ENCODE measurements around the gene HSF2BP. TPM values are rescaled to one million over a fixed set of nuclear protein-coding genes. Genes with fewer than 3 reads are reported as not detected.

HSF2BP gene
- polyA plus RNA-seq, 1 donor from 2014 or later: 0.89 TPM

DNA sequence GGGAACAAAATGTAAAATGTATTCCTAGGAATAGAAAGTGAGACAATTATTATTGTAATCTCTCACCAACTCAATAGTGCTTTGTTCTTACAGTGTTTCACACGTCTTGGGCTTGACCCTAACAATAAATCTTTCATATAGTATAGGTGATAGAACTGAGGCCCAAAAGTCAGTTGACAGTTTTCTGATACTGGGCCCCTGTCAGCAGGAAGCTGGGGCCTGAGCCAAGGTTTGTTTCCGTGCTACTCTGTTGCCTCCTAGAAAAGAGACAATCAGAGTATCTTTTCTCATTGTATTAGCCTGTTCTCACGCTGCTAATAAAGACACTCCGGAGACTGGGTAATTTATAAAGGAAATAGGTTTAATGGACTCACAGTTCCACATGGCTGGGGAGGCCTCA lies 5.1 kb upstream of the HSF2BP start:
- H3K4me2 ChIP-seq (ENCODE audit: low read length): no peak overlapping the region
- H3F3A ChIP-seq (ENCODE audit: insufficient read depth, low read length, poor library complexity, severe bottlenecking): no peaks in the 10 kb centered on the region
- H3K9me2 ChIP-seq (ENCODE audit: insufficient read depth, low read length): no peaks in the 10 kb centered on the region
- H2AFZ ChIP-seq (ENCODE audit: low read depth, low read length): no peak overlapping the region
- H3K9ac ChIP-seq (ENCODE audit: low read length): no peak overlapping the region
- H3K27ac ChIP-seq (ENCODE audit: low read length): no peak overlapping the region
- no peaks in the 10 kb centered on the region for H3K36me3 ChIP-seq (ENCODE audit: insufficient read depth, low read length)
- H3K79me2 ChIP-seq (replicated peaks; ENCODE audit: insufficient read depth, low read length): peaks cover 48% of the 10 kb centered on the region
- TF ChIP-seq POLR2AphosphoS5 (IDR thresholded peaks at IDR 0.05): no peak
- H3K9me3 ChIP-seq (ENCODE audit: low read length): no peaks in the 10 kb centered on the region
- no peaks in the 10 kb centered on the region for H4K20me1 ChIP-seq (ENCODE audit: insufficient read depth)
- no peak overlapping the region for H3K4me3 ChIP-seq (ENCODE audit: low read length)
- H3K27me3 ChIP-seq (ENCODE audit: insufficient read depth, low read depth, low read length): no peaks in the 10 kb centered on the region

GRCh38 chr21:43663033-43663432 lies 3.7 kb upstream of the HSF2BP start:
- no peaks in the 10 kb centered on the region for H3K27me3 ChIP-seq (ENCODE audit: insufficient read depth, low read depth, low read length)
- H2AFZ ChIP-seq (ENCODE audit: low read depth, low read length): no peak overlapping the region
- H3K4me2 ChIP-seq (ENCODE audit: low read length): no peak overlapping the region
- H3F3A ChIP-seq (ENCODE audit: insufficient read depth, low read length, poor library complexity, severe bottlenecking): no peaks in the 10 kb centered on the region
- H3K9me3 ChIP-seq (ENCODE audit: low read length): no peaks in the 10 kb centered on the region
- H3K79me2 ChIP-seq (replicated peaks; ENCODE audit: insufficient read depth, low read length): peaks cover 48% of the 10 kb centered on the region
- TF ChIP-seq REST (IDR thresholded peaks at IDR 0.05; ENCODE audit: borderline replicate concordance): no peak
- TF ChIP-seq EP300 (conservative IDR thresholded peaks at IDR 0.05; ENCODE audit: poor library complexity, severe bottlenecking): no peak
- no peak overlapping the region for H3K4me3 ChIP-seq (ENCODE audit: low read length)
- H3K27ac ChIP-seq (ENCODE audit: low read length): no peak overlapping the region
- H4K20me1 ChIP-seq (ENCODE audit: insufficient read depth): no peaks in the 10 kb centered on the region
- no peaks in the 10 kb centered on the region for H3K36me3 ChIP-seq (ENCODE audit: insufficient read depth, low read length)
- H3K9ac ChIP-seq (ENCODE audit: low read length): no peak overlapping the region
- no peaks in the 10 kb centered on the region for H3K9me2 ChIP-seq (ENCODE audit: insufficient read depth, low read length)

DNA sequence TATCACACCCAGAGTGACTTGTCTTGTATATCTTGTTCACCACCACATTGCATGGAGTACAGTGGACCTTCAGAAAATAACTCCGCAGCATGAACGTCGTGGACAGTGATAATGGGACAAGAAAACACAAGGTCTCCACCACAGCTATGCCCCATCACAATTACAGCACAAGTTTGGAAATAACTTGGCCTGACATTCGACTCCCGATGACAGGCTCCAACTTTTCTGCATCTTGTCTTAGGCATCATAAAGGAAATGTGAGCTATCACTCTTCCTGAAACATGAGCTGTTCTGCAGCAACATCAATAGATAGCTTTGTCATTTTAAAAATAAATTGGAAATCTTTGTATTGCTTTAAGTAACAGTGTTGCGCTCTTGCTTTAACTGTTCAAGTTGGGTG lies 3.0 kb upstream of the HSF2BP start:
- TF ChIP-seq SMC3 (conservative IDR thresholded peaks at IDR 0.05; ENCODE audit: poor library complexity) (no peak), RAD21 (conservative IDR thresholded peaks at IDR 0.05) (no peak), REST (IDR thresholded peaks at IDR 0.05; ENCODE audit: borderline replicate concordance) (no peak), EZH2 (IDR thresholded peaks at IDR 0.05; ENCODE audit: borderline replicate concordance, insufficient read depth, low read length, poor library complexity, severe bottlenecking) (no peak)
- no peaks in the 10 kb centered on the region for H3K9me2 ChIP-seq (ENCODE audit: insufficient read depth, low read length)
- no peak overlapping the region for H3K4me2 ChIP-seq (ENCODE audit: low read length)
- H3K4me3 ChIP-seq (ENCODE audit: low read length): no peak overlapping the region
- H3K79me2 ChIP-seq (replicated peaks; ENCODE audit: insufficient read depth, low read length): peaks cover 46% of the 10 kb centered on the region
- no peaks in the 10 kb centered on the region for H3F3A ChIP-seq (ENCODE audit: insufficient read depth, low read length, poor library complexity, severe bottlenecking)
- no peaks in the 10 kb centered on the region for H3K27me3 ChIP-seq (ENCODE audit: insufficient read depth, low read depth, low read length)
- no peaks in the 10 kb centered on the region for H3K9me3 ChIP-seq (ENCODE audit: low read length)
- no peak overlapping the region for H3K27ac ChIP-seq (ENCODE audit: low read length)
- H3K36me3 ChIP-seq (ENCODE audit: insufficient read depth, low read length): no peaks in the 10 kb centered on the region
- no peak overlapping the region for H2AFZ ChIP-seq (ENCODE audit: low read depth, low read length)
- no peak overlapping the region for H3K9ac ChIP-seq (ENCODE audit: low read length)
- H4K20me1 ChIP-seq (ENCODE audit: insufficient read depth): no peaks in the 10 kb centered on the region
